K562 (cell line): ENCODE results near the gene PITX2. TPM values are rescaled to one million over a fixed set of nuclear protein-coding genes. Genes with fewer than 3 reads are reported as not detected.

Experiments
- ATAC-seq: fragments of 200-7000 bp; cut with Tn5 transposase; 3 replicates; pipeline ENCODE4 v1.9.1; 2020; ENCODE audit warnings: moderate library complexity
- BruUV-seq: library from RNA; stranded (reverse); fragments of 400-500 nt; replicated peaks from 2 replicates; lab custom pipeline; 2021; lab: Mats Ljungman, UMichigan
- CTCF ChIA-PET: fragments of 300-600 bp; formaldehyde crosslinking; extraction: SDS; loops from one replicate; lab custom pipeline; 2021; ENCODE audit warnings: low intra/inter-chr PET ratio; lab: Yijun Ruan, JAX
- POLR2A ChIA-PET: fragments of 300-600, 350-650 bp; sonication (Branson Sonifier 250); formaldehyde crosslinking; extraction: SDS; loops from one replicate; lab custom pipeline; 2021; ENCODE audit warnings: antibody characterized with exemption, inconsistent platforms; lab: Yijun Ruan, JAX
- DNase-seq, 4 experiments: peaks; one replicate each; pipeline versions ENCODE4 v3.0.0 to v3.0.0-alpha.2; 2011 to 2018; ENCODE audit warnings: low spot score in 3 of 4, mixed read lengths in 3 of 4; ENCODE audit errors: extremely low read depth in 1 of 4
- FAIRE-seq: peaks from 2 replicates; lab custom pipeline; 2011; peaks lifted over from hg19 to GRCh38; lab: Jason Lieb, UNC
- H2AFZ ChIP-seq: 2 replicates; pipeline ENCODE4 v1.6.0; 2011; ENCODE audit warnings: low read depth, low read length, control low read depth, inconsistent platforms
- H3K27ac ChIP-seq: fragments of 200-600 bp; 3 replicates; pipeline ENCODE4 v1.8.0; 2011; ENCODE audit warnings: low read depth, mild to moderate bottlenecking, control low read depth, inconsistent platforms, low read length, moderate library complexity, mixed read lengths; ENCODE audit errors: extremely low read depth
- H3K27me3 ChIP-seq, 2 experiments: fragments of 300-600 bp in 1 of 2; 2 replicates in 1 of 2; 3 replicates in 1 of 2; pipeline versions ENCODE4 v1.6.0 to v1.8.0; 2011; ENCODE audit warnings: inconsistent platforms in 2 of 2, low read length in 2 of 2, mild to moderate bottlenecking in 1 of 2, mixed read lengths in 1 of 2, moderate library complexity in 1 of 2; ENCODE audit not compliant: control insufficient read depth in 2 of 2, insufficient read depth in 2 of 2
- H3K36me3 ChIP-seq: fragments of 300-600 bp; 3 replicates; pipeline ENCODE4 v1.8.0; 2011; ENCODE audit warnings: mild to moderate bottlenecking, low read length, inconsistent platforms; ENCODE audit not compliant: control insufficient read depth, insufficient read depth
- H3K4me1 ChIP-seq, 2 experiments: fragments of 200-600 bp in 1 of 2; replicated peaks in 1 of 2; 2 replicates in 1 of 2; 3 replicates in 1 of 2; pipeline versions ENCODE4 v1.5.1 to v1.8.0; 2011; ENCODE audit warnings: inconsistent platforms in 2 of 2, low read length in 2 of 2, mild to moderate bottlenecking in 1 of 2, mixed read lengths in 1 of 2, moderate library complexity in 1 of 2; ENCODE audit not compliant: control insufficient read depth in 2 of 2, insufficient read depth in 2 of 2
- H3K4me2 ChIP-seq: 2 replicates; pipeline ENCODE4 v1.6.1; 2011; ENCODE audit warnings: low read length, control low read depth, inconsistent platforms, mixed read lengths; ENCODE audit not compliant: insufficient read depth
- H3K4me3 ChIP-seq: fragments of 200-600 bp; sonication (generic), shearing (Covaris generic); 2 replicates; pipeline ENCODE4 v1.5.1; 2016; ENCODE audit warnings: control low read depth, inconsistent platforms
- H3K79me2 ChIP-seq: fragments of 200-600 bp; 3 replicates; pipeline ENCODE4 v1.8.0; 2011; ENCODE audit warnings: low read length, inconsistent platforms; ENCODE audit not compliant: control insufficient read depth, insufficient read depth
- H3K9ac ChIP-seq, 2 experiments: 2 replicates each; pipeline versions ENCODE4 v1.6.0 to v1.6.1; 2011; ENCODE audit warnings: low read depth in 2 of 2, low read length in 2 of 2, control low read depth in 1 of 2, inconsistent platforms in 1 of 2, mild to moderate bottlenecking in 1 of 2, mixed read lengths in 1 of 2; ENCODE audit not compliant: insufficient read depth in 1 of 2
- H3K9me1 ChIP-seq: one replicate; pipeline ENCODE4 v1.6.0; 2011; ENCODE audit warnings: inconsistent platforms, mild to moderate bottlenecking, low read length, moderate library complexity; ENCODE audit not compliant: control insufficient read depth, insufficient read depth
- H3K9me3 ChIP-seq: replicated peaks from 2 replicates; pipeline ENCODE4 v1.5.1; 2011; ENCODE audit warnings: low read depth, low read length, inconsistent platforms; ENCODE audit not compliant: control insufficient read depth, insufficient read depth
- H4K20me1 ChIP-seq: replicated peaks from 2 replicates; pipeline ENCODE4 v1.6.1; 2011; ENCODE audit warnings: low read length, inconsistent platforms, mixed read lengths; ENCODE audit not compliant: control insufficient read depth, insufficient read depth
- CBFB ChIP-seq: sonication (generic); formaldehyde crosslinking; IDR thresholded peaks from 2 replicates; pipeline ENCODE4 v1.4.0; 2020; ENCODE audit warnings: mild to moderate bottlenecking, missing genetic modification reagents
- DMBX1 ChIP-seq: fragments of 250-450 bp; sonication (Bioruptor Pico); IDR thresholded peaks from 2 replicates; pipeline ENCODE4 v1.8.0; 2022; ENCODE audit warnings: inconsistent platforms, mild to moderate bottlenecking, moderate library complexity, borderline replicate concordance
- FOXO4 ChIP-seq: fragments of 450-650 bp; formaldehyde crosslinking; IDR thresholded peaks from 2 replicates; pipeline ENCODE4 v1.4.0; 2020; ENCODE audit warnings: mild to moderate bottlenecking, moderate library complexity
- GABPB2 ChIP-seq: fragments of 250-450 bp; sonication (Bioruptor Pico); conservative IDR thresholded peaks from 2 replicates; pipeline ENCODE4 v1.5.1; 2021; ENCODE audit warnings: mild to moderate bottlenecking
- KLF1 ChIP-seq: fragments of 450-650 bp; IDR thresholded peaks from 2 replicates; pipeline ENCODE4 v1.6.1; 2016; ENCODE audit warnings: missing genetic modification characterization, missing compliant biosample characterization
- LARP7 ChIP-seq: fragments of 450-650 bp; IDR thresholded peaks from 2 replicates; pipeline ENCODE4 v1.6.1; 2016
- NR2C1 ChIP-seq, 2 experiments: fragments of 450-650 bp; IDR thresholded peaks; 2 replicates each; pipeline ENCODE4 v1.6.1; 2017; ENCODE audit warnings: mild to moderate bottlenecking in 2 of 2, antibody characterized with exemption in 1 of 2, inconsistent platforms in 1 of 2, missing compliant biosample characterization in 1 of 2, missing genetic modification characterization in 1 of 2
- NR2F6 ChIP-seq: fragments of 450-650 bp; formaldehyde crosslinking; IDR thresholded peaks from 2 replicates; pipeline ENCODE4 v1.4.0; 2020; ENCODE audit warnings: mild to moderate bottlenecking
- OTX1 ChIP-seq: fragments of 450-650 bp; formaldehyde crosslinking; IDR thresholded peaks from 2 replicates; pipeline ENCODE4 v1.4.0; 2022; ENCODE audit warnings: mild to moderate bottlenecking
- SIN3B ChIP-seq: fragments of 450-650 bp; IDR thresholded peaks from 2 replicates; pipeline ENCODE4 v1.6.1; 2017; ENCODE audit warnings: low read depth, mild to moderate bottlenecking, moderate library complexity
- SIX5 ChIP-seq, 2 experiments: IDR thresholded peaks; 2 replicates each; pipeline ENCODE4 v1.6.1; 2011; ENCODE audit warnings: low read length in 2 of 2, borderline replicate concordance in 1 of 2, low read depth in 1 of 2, mild to moderate bottlenecking in 1 of 2, moderate library complexity in 1 of 2; ENCODE audit not compliant: insufficient read depth in 1 of 2
- ZBTB34 ChIP-seq: fragments of 250-450 bp; sonication (Bioruptor Pico); IDR thresholded peaks from 2 replicates; pipeline ENCODE4 v1.8.0; 2021; ENCODE audit warnings: mild to moderate bottlenecking, moderate library complexity
- ZNF212 ChIP-seq: fragments of 450-650 bp; formaldehyde crosslinking; IDR thresholded peaks from 2 replicates; pipeline ENCODE4 v1.4.0; 2020; ENCODE audit warnings: mild to moderate bottlenecking
- ZNF217 ChIP-seq: sonication (generic); formaldehyde crosslinking; IDR thresholded peaks from 2 replicates; pipeline ENCODE4 v1.8.0; 2022; ENCODE audit warnings: mild to moderate bottlenecking, missing genetic modification reagents
- ZNF79 ChIP-seq: fragments of 250-450 bp; sonication (Bioruptor Pico); IDR thresholded peaks from 2 replicates; pipeline ENCODE4 v1.4.0; 2020; ENCODE audit warnings: low read depth, mild to moderate bottlenecking, moderate library complexity
- WGBS: fragments of 100-300 bp; shearing (Covaris generic); methylation state at CpG from one replicate; pipeline ENCODE4 v1.1.6; 2016; ENCODE audit warnings: low coverage, mixed read lengths; ENCODE audit not compliant: insufficient coverage; ENCODE audit errors: missing lambda C conversion rate; 5-methylcytosine and 5-hydroxymethylcytosine counted together
- in situ Hi-C: fragments of 300-500 bp; cut with MboI; formaldehyde crosslinking; loops from 4 replicates; pipeline ENCODE4 v1.15.0; 2018; ENCODE audit warnings: inconsistent platforms, mixed read lengths
- intact Hi-C: fragments of 100-400 bp; cut with micrococcal nuclease; formaldehyde crosslinking; loops from 2 replicates; pipeline ENCODE4 v1.14.2; 2022
- polyA plus RNA-seq, 8 experiments: library from polyadenylated mRNA; depleted of rRNA in 4 of 8; stranded (reverse) in 5 of 8; unstranded in 3 of 8; fragments of >200 nt; fragmentation: Nextera tagmentation in 2 of 8; fragmentation: Illumina TruSeq in 1 of 8; extraction: Ambion mirVana in 2 of 8; extraction: Trizol in 1 of 8; gene quantifications; 2 replicates each; pipeline versions ENCODE4 v1.2.1 to v1.2.3, GENCODE V29; 2011 to 2014; ENCODE audit warnings: inconsistent platforms in 1 of 8, missing spikeins in 1 of 8
- total RNA-seq, 7 experiments: library from RNA; depleted of rRNA in 6 of 7; stranded (reverse); fragments of >200 nt in 6 of 7; fragmentation: Illumina TruSeq in 2 of 7; extraction: Trizol in 2 of 7; gene quantifications; 2 replicates each; pipeline versions ENCODE4 v1.2.1 to v1.2.3, GENCODE V29; 2011 to 2021; ENCODE audit warnings: low replicate concordance in 1 of 7
- TF ChIP-seq, protein P1 (sequence below): sonication (generic); formaldehyde crosslinking; IDR thresholded peaks from 2 replicates; pipeline ENCODE4 v1.8.0; 2022; ENCODE audit warnings: missing genetic modification reagents, mild to moderate bottlenecking, borderline replicate concordance
- TF ChIP-seq, protein P2 (sequence below): fragments of 250-450 bp; sonication (Bioruptor Pico); IDR thresholded peaks from 2 replicates; pipeline ENCODE4 v1.4.0; 2020

The PITX2 gene
- total and polyA plus RNA-seq, 9 of the 15 experiments (the other 6 are each of a cell fraction or from before 2014, with no cell fraction given), result 0.08 TPM; not detected in 8

- TF ChIP-seq ZBTB34 (CRISPR knock-in tag) (no peak), OTX1 (no peak), NR2F6 (CRISPR knock-in tag) (no peak)
These were observed 13.7 kb downstream of the PITX2 start (continued) for GRCh38 chr4:110609044-110609750.

GRCh38 chr4:110605077-110605476 is 17.8 kb downstream of the PITX2 start:
- ChIA-PET CTCF (no interaction called here), POLR2A (no interaction called here)
- H3K4me3 ChIP-seq, result no peak overlapping the region
- no peaks in the 10 kb centered on the region for H4K20me1 ChIP-seq
- no peaks in the 10 kb centered on the region; a peak in 1 of 5 replicates for H3K4me1 ChIP-seq
- H3K27me3 ChIP-seq, result peaks cover 2 to 5% of the 10 kb centered on the region in 2 experiments; a peak in 2 of 5 replicates
- in situ Hi-C loops, result no loop called here
- DNase-seq (no peak), FAIRE-seq (no peak), ATAC-seq (no peak)
- H3K27ac ChIP-seq, result no peak overlapping the region
- H3K36me3 ChIP-seq, result no peaks in the 10 kb centered on the region
- WGBS, result 0% methylated on average over 1 of the region's 1 CpG
- no TSS peak for BruUV-seq
- H3K9ac ChIP-seq, result no peak overlapping the region
- intact Hi-C loops, result no loop called here
- H2AFZ ChIP-seq, result no peak overlapping the region
- no peaks in the 10 kb centered on the region for H3K79me2 ChIP-seq
- no peaks in the 10 kb centered on the region for H3K9me3 ChIP-seq
- H3K9me1 ChIP-seq, result no peaks in the 10 kb centered on the region
- H3K4me2 ChIP-seq, result no peak overlapping the region
- no peak for TF ChIP-seq SIN3B
- no peak for TF ChIP-seq GABPB2 (CRISPR knock-in tag)
- no peak for TF ChIP-seq FOXO4 (CRISPR knock-in tag)
- TF ChIP-seq SIX5 (IDR thresholded peaks at IDR 0.05; ENCODE audit: borderline replicate concordance in 1 of 2, insufficient read depth in 1 of 2, low read depth in 1 of 2, low read length in 2 of 2), result no peak
- TF ChIP-seq ZNF217 (CRISPR knock-in tag), result no peak
- no peak for TF ChIP-seq ZNF212 (CRISPR knock-in tag)
- TF ChIP-seq NR2C1 (IDR thresholded peaks at IDR 0.05), result no peak
- no peak for TF ChIP-seq NR2C1 (tag; IDR thresholded peaks at IDR 0.05)
- no peak for TF ChIP-seq ZNF79 (CRISPR knock-in tag)
- no peak for TF ChIP-seq OTX1
- no peak for TF ChIP-seq LARP7
- TF ChIP-seq KLF1, result no peak
- TF ChIP-seq DMBX1 (CRISPR knock-in tag), result no peak
- TF ChIP-seq, protein P1, sequence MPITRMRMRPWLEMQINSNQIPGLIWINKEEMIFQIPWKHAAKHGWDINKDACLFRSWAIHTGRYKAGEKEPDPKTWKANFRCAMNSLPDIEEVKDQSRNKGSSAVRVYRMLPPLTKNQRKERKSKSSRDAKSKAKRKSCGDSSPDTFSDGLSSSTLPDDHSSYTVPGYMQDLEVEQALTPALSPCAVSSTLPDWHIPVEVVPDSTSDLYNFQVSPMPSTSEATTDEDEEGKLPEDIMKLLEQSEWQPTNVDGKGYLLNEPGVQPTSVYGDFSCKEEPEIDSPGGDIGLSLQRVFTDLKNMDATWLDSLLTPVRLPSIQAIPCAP, result no peak
- no peak for TF ChIP-seq CBFB (CRISPR knock-in tag)
- TF ChIP-seq, protein P2, sequence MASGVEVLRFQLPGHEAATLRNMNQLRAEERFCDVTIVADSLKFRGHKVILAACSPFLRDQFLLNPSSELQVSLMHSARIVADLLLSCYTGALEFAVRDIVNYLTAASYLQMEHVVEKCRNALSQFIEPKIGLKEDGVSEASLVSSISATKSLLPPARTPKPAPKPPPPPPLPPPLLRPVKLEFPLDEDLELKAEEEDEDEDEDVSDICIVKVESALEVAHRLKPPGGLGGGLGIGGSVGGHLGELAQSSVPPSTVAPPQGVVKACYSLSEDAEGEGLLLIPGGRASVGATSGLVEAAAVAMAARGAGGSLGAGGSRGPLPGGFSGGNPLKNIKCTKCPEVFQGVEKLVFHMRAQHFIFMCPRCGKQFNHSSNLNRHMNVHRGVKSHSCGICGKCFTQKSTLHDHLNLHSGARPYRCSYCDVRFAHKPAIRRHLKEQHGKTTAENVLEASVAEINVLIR (CRISPR knock-in tag), result no peak
